ACHN (cell line): ENCODE measurements around the gene RNFT2.
A peak's percentile ranks its signal among the peaks of the same experiment; 100 is the strongest.
"Not testable (repeated sequence)": the region's sequence is repeated elsewhere in the genome, so short reads cannot be mapped to it uniquely, and the experiment has no call there.

Source experiments
- DNase-seq: peaks from one replicate; pipeline ENCODE4 v3.0.0-alpha.2; 2015
- in situ Hi-C: cut with HindIII; loops from 2 replicates; pipeline ENCODE4 v1.10.0; 2017; ENCODE audit warnings: low sequenced_read_pairs, low pct_ligation_motif_present, low pct_unique_long_range_greater_than_20kb

RNFT2 gene

GRCh38 chr12:116774020-116774419, 35.9 kb downstream of the RNFT2 start:
- in situ Hi-C loops, result no loop called here
- DNase-seq, result no peak

GRCh38 chr12:116777245-116777644, 39.1 kb downstream of the RNFT2 start:
- in situ Hi-C loops, result no loop called here
- no peak for DNase-seq

GRCh38 chr12:116779597-116779996, 41.5 kb downstream of the RNFT2 start:
- in situ Hi-C loops, result no loop called here
- no peak for DNase-seq

- DNase-seq, result no peak
- in situ Hi-C loops, result no loop called here
These were observed 42.8 kb downstream of the RNFT2 start for GRCh38 chr12:116780942-116781341.

- in situ Hi-C loops, result no loop called here
- no peak for DNase-seq
These were observed 45.6 kb downstream of the RNFT2 start for GRCh38 chr12:116783525-116784237.

GRCh38 chr12:116784238-116784612, 46.1 kb downstream of the RNFT2 start:
- DNase-seq, result no peak
- in situ Hi-C loops, result no loop called here

GRCh38 chr12:116789562-116789961, 51.4 kb downstream of the RNFT2 start:
- in situ Hi-C loops, DNase-seq: not testable (repeated sequence)

- no peak for DNase-seq
- in situ Hi-C loops, result no loop called here
These were observed 52.0 kb downstream of the RNFT2 start for GRCh38 chr12:116790066-116790465.

GRCh38 chr12:116792403-116792802, 54.3 kb downstream of the RNFT2 start:
- in situ Hi-C loops, result no loop called here
- DNase-seq, result no peak

- DNase-seq, result peak; percentile 13
- in situ Hi-C loops, result no loop called here
These were observed 56.6 kb downstream of the RNFT2 start for GRCh38 chr12:116794725-116795124.

- in situ Hi-C loops, result no loop called here
These were observed 59.8 kb downstream of the RNFT2 start for GRCh38 chr12:116797885-116798284.

GRCh38 chr12:116798719-116799118, 60.6 kb downstream of the RNFT2 start:
- DNase-seq, result no peak
- in situ Hi-C loops, result no loop called here

More at GRCh38 chr12:116797885-116798284, 59.8 kb downstream of the RNFT2 start:
- DNase-seq, result no peak

- DNase-seq, result no peak
- in situ Hi-C loops, result no loop called here
These were observed 61.8 kb downstream of the RNFT2 start for GRCh38 chr12:116799955-116800354.

- in situ Hi-C loops, result no loop called here
- no peak for DNase-seq
These were observed 62.8 kb downstream of the RNFT2 start for GRCh38 chr12:116800918-116801317.

- DNase-seq, result no peak
- in situ Hi-C loops, result no loop called here
These were observed 63.9 kb downstream of the RNFT2 start for GRCh38 chr12:116802018-116802417.

GRCh38 chr12:116803013-116803736, 65.1 kb downstream of the RNFT2 start:
- in situ Hi-C loops, result no loop called here
- DNase-seq, result no peak

- DNase-seq, result no peak
- in situ Hi-C loops, result no loop called here
These were observed 65.9 kb downstream of the RNFT2 start for GRCh38 chr12:116804051-116804450.

GRCh38 chr12:116806845-116807440, 68.8 kb downstream of the RNFT2 start:
- in situ Hi-C loops, result no loop called here

GRCh38 chr12:116807546-116807945, 69.4 kb downstream of the RNFT2 start:
- in situ Hi-C loops, result no loop called here
- no peak for DNase-seq

More at GRCh38 chr12:116806845-116807440, 68.8 kb downstream of the RNFT2 start:
- DNase-seq, result no peak
